Smooth muscle cell (in vitro differentiated cells): ENCODE data around the gene LAMTOR2. TPM values are rescaled to one million over a fixed set of nuclear protein-coding genes. Genes with fewer than 3 reads are reported as not detected.
A peak's percentile ranks its signal among the peaks of the same experiment; 100 is the strongest.

Source experiments
- DNase-seq: peaks from one replicate; lab custom pipeline; 2025; ENCODE audit not compliant: unreplicated experiment; lab: John Stamatoyannopoulos, UW
- H2AFZ ChIP-seq: fragments of 200-600 bp; sonication (generic); 2 replicates; pipeline ENCODE4 v1.6.0; 2016; ENCODE audit warnings: antibody characterized with exemption, low read depth, mild to moderate bottlenecking
- H3F3A ChIP-seq: fragments of 200-600 bp; sonication (generic); 2 replicates; pipeline ENCODE4 v1.6.0; 2017; ENCODE audit warnings: antibody characterized with exemption, low read depth
- H3K27ac ChIP-seq: fragments of 200-600 bp; sonication (generic); 2 replicates; pipeline ENCODE4 v1.5.1; 2016; ENCODE audit warnings: low read depth, mild to moderate bottlenecking
- H3K27me3 ChIP-seq: fragments of 200-600 bp; sonication (generic); 2 replicates; pipeline ENCODE4 v1.6.1; 2016; ENCODE audit warnings: low read depth, mild to moderate bottlenecking
- H3K36me3 ChIP-seq: fragments of 200-600 bp; sonication (generic); 2 replicates; pipeline ENCODE4 v1.5.1; 2016; ENCODE audit warnings: low read depth
- H3K4me1 ChIP-seq: fragments of 200-600 bp; sonication (generic); 2 replicates; pipeline ENCODE4 v1.5.1; 2016; ENCODE audit warnings: low read depth
- H3K4me2 ChIP-seq: fragments of 200-600 bp; sonication (generic); 2 replicates; pipeline ENCODE4 v1.6.0; 2016; ENCODE audit warnings: mild to moderate bottlenecking
- H3K4me3 ChIP-seq: fragments of 200-600 bp; sonication (generic); 2 replicates; pipeline ENCODE4 v1.5.1; 2016; ENCODE audit warnings: mild to moderate bottlenecking
- H3K79me2 ChIP-seq: fragments of 200-600 bp; sonication (generic); 2 replicates; pipeline ENCODE4 v1.6.0; 2016; ENCODE audit warnings: low read depth, mild to moderate bottlenecking
- H3K9ac ChIP-seq: fragments of 200-600 bp; sonication (generic); 2 replicates; pipeline ENCODE4 v1.6.0; 2016; ENCODE audit warnings: low read depth
- H3K9me3 ChIP-seq: fragments of 200-600 bp; sonication (generic); replicated peaks from 2 replicates; pipeline ENCODE4 v1.5.1; 2016; ENCODE audit warnings: low read depth
- H4K20me1 ChIP-seq: fragments of 200-600 bp; sonication (generic); 2 replicates; pipeline ENCODE4 v1.6.0; 2016; ENCODE audit warnings: low read depth
- whole genome bisulfite sequencing: methylation state at CpG from one replicate; pipeline ENCODE4 v1.1.7; 2016; ENCODE audit warnings: low lambda C conversion rate; 5-methylcytosine and 5-hydroxymethylcytosine counted together
- polyA plus RNA-seq: library from polyadenylated mRNA; unstranded; fragments of >200 nt; fragmentation: Nextera tagmentation; extraction: Ambion mirVana; gene quantifications from 2 replicates; pipeline ENCODE4 v1.2.1, GENCODE V29; 2016
- total RNA-seq: library from RNA; depleted of rRNA; stranded (reverse); fragments of >200 nt; gene quantifications from 2 replicates; pipeline ENCODE4 v1.2.3, GENCODE V29; 2014
- TF ChIP-seq, protein P1 (sequence below): fragments of 200-600 bp; sonication (generic); IDR thresholded peaks from 2 replicates; pipeline ENCODE4 v1.5.1; 2017; ENCODE audit warnings: borderline replicate concordance, mild to moderate bottlenecking, antibody characterized with exemption; ENCODE audit not compliant: insufficient read depth, poor library complexity, severe bottlenecking

The LAMTOR2 gene
- total and polyA plus RNA-seq, 2 experiments from 2014 or later = 55.1 to 146 TPM

DNA sequence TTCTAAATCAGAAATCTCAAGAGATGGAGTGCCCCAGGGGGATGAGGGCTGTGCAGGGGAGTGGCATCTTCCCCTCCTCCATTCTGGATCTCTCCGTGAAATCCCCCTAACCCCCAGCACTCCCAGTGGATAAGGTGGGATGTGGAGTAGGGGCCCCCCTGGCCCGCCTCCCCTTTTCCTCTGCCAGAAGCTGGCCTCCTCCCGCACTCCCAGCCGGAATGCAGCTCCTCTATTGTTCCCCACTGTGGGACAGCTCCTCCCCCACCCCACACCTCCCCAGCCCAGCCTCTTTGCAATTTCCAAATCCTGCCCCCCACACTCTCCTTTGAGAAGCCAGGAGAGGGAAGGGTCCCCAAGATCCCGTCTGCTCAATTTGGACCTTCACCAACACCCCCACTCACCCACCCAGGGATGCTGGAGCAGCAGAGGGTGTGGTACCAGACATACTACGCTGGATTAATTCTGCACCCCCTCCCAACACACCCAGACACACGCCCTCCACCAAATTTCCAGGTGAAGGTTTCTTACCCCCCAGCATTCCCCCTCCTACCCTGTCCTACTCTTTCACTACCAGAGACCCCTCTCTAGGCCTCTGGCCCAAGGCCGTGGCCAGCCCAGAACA lies 25.8 kb downstream of the LAMTOR2 start:
- Histone ChIP-seq H3K9ac (peak overlapping the region; percentile 78), H3K4me2 (peak overlapping the region; percentile 100), H3K27ac (no peak overlapping the region)

DNA sequence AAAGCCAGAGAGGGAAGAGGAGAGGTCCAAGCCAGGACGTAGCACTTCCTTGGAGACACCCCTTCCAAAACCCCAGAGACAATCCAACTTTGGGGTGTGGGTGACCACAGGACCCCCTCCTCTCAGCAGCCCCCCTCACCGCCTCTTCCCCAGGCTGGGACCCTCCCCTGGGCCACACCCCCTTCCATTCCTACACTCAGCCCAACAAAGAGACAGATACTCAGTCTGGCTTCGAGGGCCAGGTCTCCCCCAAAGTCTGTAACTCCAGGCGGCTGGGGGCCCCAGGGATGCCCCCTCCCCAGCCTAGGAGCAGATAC lies 26.2 kb downstream of the LAMTOR2 start:
- H3K27ac ChIP-seq = peak overlapping the region; percentile 8

More for the DNA sequence above, 25.8 kb downstream of the LAMTOR2 start:
- H3K79me2 ChIP-seq = peaks cover 76% of the 10 kb centered on the region
- 9% methylated on average over 6 of the region's 8 CpGs for WGBS
- DNase-seq = no peak
- H3K4me3 ChIP-seq = peak overlapping the region; percentile 93
- peaks cover 55% of the 10 kb centered on the region for H3K4me1 ChIP-seq
- no peak overlapping the region for H2AFZ ChIP-seq
- no peaks in the 10 kb centered on the region for H3K27me3 ChIP-seq
- TF ChIP-seq, protein P1, sequence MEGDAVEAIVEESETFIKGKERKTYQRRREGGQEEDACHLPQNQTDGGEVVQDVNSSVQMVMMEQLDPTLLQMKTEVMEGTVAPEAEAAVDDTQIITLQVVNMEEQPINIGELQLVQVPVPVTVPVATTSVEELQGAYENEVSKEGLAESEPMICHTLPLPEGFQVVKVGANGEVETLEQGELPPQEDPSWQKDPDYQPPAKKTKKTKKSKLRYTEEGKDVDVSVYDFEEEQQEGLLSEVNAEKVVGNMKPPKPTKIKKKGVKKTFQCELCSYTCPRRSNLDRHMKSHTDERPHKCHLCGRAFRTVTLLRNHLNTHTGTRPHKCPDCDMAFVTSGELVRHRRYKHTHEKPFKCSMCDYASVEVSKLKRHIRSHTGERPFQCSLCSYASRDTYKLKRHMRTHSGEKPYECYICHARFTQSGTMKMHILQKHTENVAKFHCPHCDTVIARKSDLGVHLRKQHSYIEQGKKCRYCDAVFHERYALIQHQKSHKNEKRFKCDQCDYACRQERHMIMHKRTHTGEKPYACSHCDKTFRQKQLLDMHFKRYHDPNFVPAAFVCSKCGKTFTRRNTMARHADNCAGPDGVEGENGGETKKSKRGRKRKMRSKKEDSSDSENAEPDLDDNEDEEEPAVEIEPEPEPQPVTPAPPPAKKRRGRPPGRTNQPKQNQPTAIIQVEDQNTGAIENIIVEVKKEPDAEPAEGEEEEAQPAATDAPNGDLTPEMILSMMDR = no peak
- H3K9me3 ChIP-seq = no peaks in the 10 kb centered on the region
- H3F3A ChIP-seq = peaks cover 10% of the 10 kb centered on the region
- H3K36me3 ChIP-seq = no peaks in the 10 kb centered on the region
- H4K20me1 ChIP-seq = peaks cover 73% of the 10 kb centered on the region

DNA sequence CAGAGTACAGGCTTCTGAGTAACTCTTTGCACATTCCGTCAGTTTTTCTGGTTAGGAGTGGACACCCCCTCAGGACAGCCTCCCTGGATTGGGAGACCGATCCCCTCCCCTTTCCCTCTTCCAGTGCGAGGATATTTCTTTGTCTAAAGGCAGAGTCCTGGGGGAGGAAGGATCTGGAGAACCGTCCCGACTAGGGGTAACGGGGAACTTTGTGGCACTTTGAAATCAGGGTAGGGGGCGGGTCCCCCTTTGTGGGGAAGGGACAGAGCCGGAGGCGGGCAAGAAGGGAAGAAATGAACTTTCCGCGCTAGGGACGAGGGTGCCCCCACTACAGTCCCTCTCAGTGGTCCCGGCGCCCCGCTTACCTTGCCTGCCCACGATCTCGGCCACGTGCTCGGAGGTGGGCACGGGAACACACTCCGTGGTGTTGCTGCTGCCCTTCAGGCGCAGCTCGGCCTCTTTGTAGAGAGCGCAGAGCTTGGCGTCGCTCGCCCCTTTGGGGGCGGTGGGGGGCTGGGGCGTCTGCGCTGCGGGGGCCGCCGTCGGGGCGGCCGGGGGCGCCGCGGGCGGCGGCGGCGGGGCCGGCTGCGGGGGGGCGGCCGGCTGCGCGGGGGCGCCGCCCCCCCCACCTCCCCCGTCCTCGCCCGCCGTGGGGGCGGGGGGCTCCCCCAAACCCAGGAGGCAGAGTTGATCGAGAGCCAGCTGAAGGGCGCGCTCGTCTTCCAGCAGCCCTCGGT lies 26.8 kb downstream of the LAMTOR2 start:
- Histone ChIP-seq H3K4me2 (peak overlapping the region; percentile 100), H3K79me2 (peaks cover 77% of the 10 kb centered on the region), H3K27ac (peak overlapping the region; percentile 9), H3K9ac (peak overlapping the region; percentile 78), H2AFZ (peak overlapping the region; percentile 47), H3K4me1 (peaks cover 53% of the 10 kb centered on the region), H3F3A (peaks cover 4% of the 10 kb centered on the region), H3K4me3 (peak overlapping the region; percentile 93), H3K9me3 (no peaks in the 10 kb centered on the region), H3K36me3 (no peaks in the 10 kb centered on the region), H4K20me1 (peaks cover 70% of the 10 kb centered on the region), H3K27me3 (no peaks in the 10 kb centered on the region)
- TF ChIP-seq, protein P1 = no peak
- DNase-seq = no peak
- WGBS = 3% methylated on average over 24 of the region's 61 CpGs

More for the DNA sequence above, 26.2 kb downstream of the LAMTOR2 start:
- H2AFZ ChIP-seq = peak overlapping the region; percentile 47
- H3K9me3 ChIP-seq = no peaks in the 10 kb centered on the region
- H3F3A ChIP-seq = peaks cover 5% of the 10 kb centered on the region
- TF ChIP-seq, protein P1 = no peak
- H3K4me1 ChIP-seq = peaks cover 55% of the 10 kb centered on the region
- peaks cover 76% of the 10 kb centered on the region for H3K79me2 ChIP-seq
- H4K20me1 ChIP-seq = peaks cover 73% of the 10 kb centered on the region
- H3K4me3 ChIP-seq = peak overlapping the region; percentile 93
- DNase-seq = no peak
- no peaks in the 10 kb centered on the region for H3K36me3 ChIP-seq
- H3K4me2 ChIP-seq = peak overlapping the region; percentile 100
- no peaks in the 10 kb centered on the region for H3K27me3 ChIP-seq
- peak overlapping the region; percentile 78 for H3K9ac ChIP-seq
- 3% methylated on average over 3 of the region's 4 CpGs for WGBS

DNA sequence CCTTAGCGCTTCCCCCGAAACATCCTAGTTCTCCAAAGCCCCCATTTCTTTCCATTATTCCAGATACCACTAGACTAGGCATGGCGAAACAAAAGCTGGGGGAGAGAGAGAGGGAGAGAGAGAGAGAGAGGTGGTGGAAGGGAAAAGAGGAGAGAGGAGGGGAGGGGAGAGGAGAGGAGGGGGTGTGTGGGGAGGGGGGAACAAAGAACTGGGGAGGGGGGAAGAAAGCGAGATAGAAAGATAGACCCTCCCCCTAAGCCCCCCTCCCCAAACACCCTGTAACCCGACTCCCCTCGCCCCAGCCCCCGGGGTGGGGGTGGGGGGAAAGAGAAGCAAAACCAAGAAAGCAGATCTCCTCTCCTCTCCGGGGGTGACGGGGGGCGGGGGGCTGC lies 27.3 kb downstream of the LAMTOR2 start:
- WGBS = 4% methylated on average over 5 of the region's 10 CpGs
- H4K20me1 ChIP-seq = peaks cover 68% of the 10 kb centered on the region
- peak overlapping the region; percentile 74 for H3K9ac ChIP-seq
- no peaks in the 10 kb centered on the region for H3K36me3 ChIP-seq
- peaks cover 53% of the 10 kb centered on the region for H3K4me1 ChIP-seq
- H3F3A ChIP-seq = peaks cover 8% of the 10 kb centered on the region
- no peaks in the 10 kb centered on the region for H3K9me3 ChIP-seq
- peak overlapping the region; percentile 9 for H3K27ac ChIP-seq
- peak overlapping the region; percentile 93 for H3K4me3 ChIP-seq
- H3K27me3 ChIP-seq = no peaks in the 10 kb centered on the region
- peak overlapping the region; percentile 100 for H3K4me2 ChIP-seq
- peaks cover 77% of the 10 kb centered on the region for H3K79me2 ChIP-seq
- DNase-seq = no peak
- H2AFZ ChIP-seq = no peak overlapping the region
- TF ChIP-seq, protein P1 = no peak
